Prostate gland (tissue), 2 donors: ENCODE results near the gene SHROOM3. TPM values are rescaled to one million over a fixed set of nuclear protein-coding genes. Genes with fewer than 3 reads are reported as not detected.

Source experiments
- DNase-seq: peaks from one replicate; pipeline ENCODE4 v3.0.0-alpha.2; 2019; ENCODE audit warnings: low spot score
- H3K27ac ChIP-seq, 2 donors: fragments of 200-600 bp; sonication (generic); 2 replicates each; pipeline ENCODE4 v1.5.1; 2017 to 2019
- H3K27me3 ChIP-seq: fragments of 200-600 bp; sonication (generic); replicated peaks from 2 replicates; pipeline ENCODE4 v1.5.1; 2019; ENCODE audit not compliant: insufficient read depth
- H3K36me3 ChIP-seq, 2 donors: fragments of 200-600 bp; sonication (generic); 1 replicate in 1 of 2; 2 replicates in 1 of 2; pipeline versions ENCODE4 v1.5.1 to v1.8.1; 2017 to 2019
- H3K4me1 ChIP-seq: fragments of 200-600 bp; sonication (generic); replicated peaks from 2 replicates; pipeline ENCODE4 v1.5.1; 2019
- H3K4me3 ChIP-seq, 2 donors: fragments of 200-600 bp; sonication (generic); 2 replicates each; pipeline ENCODE4 v1.5.1; 2017 to 2019
- H3K9me3 ChIP-seq: fragments of 200-600 bp; sonication (generic); 2 replicates; pipeline ENCODE4 v1.5.1; 2017
- CTCF ChIP-seq, 4 experiments: fragments of 200-600 bp in 2 of 4; fragments of 450-650 bp in 2 of 4; sonication (generic) in 2 of 4; IDR thresholded peaks; 1 replicate in 3 of 4; 2 replicates in 1 of 4; pipeline ENCODE4 v1.5.1; 2016 to 2019; ENCODE audit warnings: antibody characterized with exemption in 4 of 4, mild to moderate bottlenecking in 2 of 4, moderate library complexity in 2 of 4
- POLR2A ChIP-seq: fragments of 450-650 bp; IDR thresholded peaks from one replicate; pipeline ENCODE4 v1.6.1; 2016; ENCODE audit warnings: antibody characterized with exemption, mild to moderate bottlenecking
- POLR2AphosphoS5 ChIP-seq: sonication (generic); formaldehyde crosslinking; IDR thresholded peaks from one replicate; pipeline ENCODE4 v1.6.1; 2017; ENCODE audit warnings: antibody characterized with exemption
- WGBS: methylation state at CpG from one replicate; pipeline ENCODE4 v1.1.5; 2018; 5-methylcytosine and 5-hydroxymethylcytosine counted together
- intact Hi-C: fragments of 100-400 bp; cut with DNase I; formaldehyde crosslinking; loops from one replicate; pipeline ENCODE4 v1.14.2; 2022
- total RNA-seq, 2 donors: library from RNA; depleted of rRNA; stranded (reverse); fragments of >200 nt; gene quantifications; one replicate each; pipeline ENCODE4 v1.1.0, GENCODE V29; 2016

The SHROOM3 gene
- total RNA-seq = 100 to 1,000 TPM; 107 to 137 TPM

- DNase-seq = peak; percentile 17
- H3K27ac ChIP-seq = no peak within 1 kb of the TSS
- H3K27me3 ChIP-seq = no peaks in the 10 kb centered on the region
- no peak within 1 kb of the TSS for H3K4me3 ChIP-seq
- intact Hi-C loops = loop anchor here (10.0 kb wide), 2 partner anchors 320 to 770 kb away; no protein-coding TSS in a partner anchor
- H3K9me3 ChIP-seq = no peaks in the 10 kb centered on the region
- WGBS = 26% methylated on average over 9 of the region's 9 CpGs
- H3K4me1 ChIP-seq = no peaks in the 10 kb centered on the region
- H3K36me3 ChIP-seq = no peaks in the 10 kb centered on the region
- TF ChIP-seq POLR2A (no peak), CTCF (IDR thresholded peaks at IDR 0.05) (no peak), POLR2AphosphoS5 (no peak)
Observed at GRCh38 chr4:76434901-76435527, at the start of gene SHROOM3. Gene SHROOM3, plus strand, starts transcription at chr4:76435229. Its CDS starts 824 bp downstream, at chr4:76436053.

- H3K27ac ChIP-seq = no peak overlapping the region
- no peaks in the 10 kb centered on the region for H3K4me1 ChIP-seq
- TF ChIP-seq POLR2A = no peak
- TF ChIP-seq CTCF (IDR thresholded peaks at IDR 0.05) = no peak
- no peak for TF ChIP-seq POLR2AphosphoS5
- no peaks in the 10 kb centered on the region for H3K27me3 ChIP-seq
- no peak for DNase-seq
- intact Hi-C loops = no loop called here
- no peaks in the 10 kb centered on the region for H3K9me3 ChIP-seq
- H3K4me3 ChIP-seq = no peak overlapping the region
- WGBS = 96% methylated on average over 6 of the region's 6 CpGs
- no peaks in the 10 kb centered on the region for H3K36me3 ChIP-seq
Observed at GRCh38 chr4:76385974-76386373, 49.1 kb upstream of the SHROOM3 start.

- WGBS = 89% methylated on average over 6 of the region's 6 CpGs
- H3K4me3 ChIP-seq = no peak overlapping the region
- no peak overlapping the region for H3K27ac ChIP-seq
- TF ChIP-seq POLR2A (no peak), POLR2AphosphoS5 (no peak), CTCF (IDR thresholded peaks at IDR 0.05) (no peak)
- H3K9me3 ChIP-seq = no peaks in the 10 kb centered on the region
- no peak for DNase-seq
- intact Hi-C loops = no loop called here
- H3K27me3 ChIP-seq = no peaks in the 10 kb centered on the region
- no peaks in the 10 kb centered on the region for H3K4me1 ChIP-seq
- no peaks in the 10 kb centered on the region for H3K36me3 ChIP-seq
Observed at GRCh38 chr4:76386566-76387305, 48.3 kb upstream of the SHROOM3 start.

- Histone ChIP-seq H3K27me3 (no peaks in the 10 kb centered on the region), H3K4me1 (no peaks in the 10 kb centered on the region), H3K36me3 (no peaks in the 10 kb centered on the region), H3K4me3 (no peak overlapping the region), H3K27ac (no peak overlapping the region), H3K9me3 (no peaks in the 10 kb centered on the region)
- no peak for DNase-seq
- 68% methylated on average over 3 of the region's 3 CpGs for WGBS
- intact Hi-C loops = no loop called here
- TF ChIP-seq CTCF (IDR thresholded peaks at IDR 0.05) = no peak
- no peak for TF ChIP-seq POLR2AphosphoS5
- no peak for TF ChIP-seq POLR2A
Observed at GRCh38 chr4:76388160-76388908, 46.7 kb upstream of the SHROOM3 start.
